CD4-positive, alpha-beta memory T cell (primary cell): Measurements from ENCODE around the gene CYSRT1. TPM values are rescaled to one million over a fixed set of nuclear protein-coding genes. Genes with fewer than 3 reads are reported as not detected.

Source experiments
- CTCF ChIA-PET: fragments of 350-600 bp; sonication (Branson Sonifier 250); formaldehyde crosslinking; loops from one replicate; lab custom pipeline; 2021; ENCODE audit warnings: inconsistent platforms; ENCODE audit not compliant: partially characterized antibody; lab: Charles Lee
- POLR2A ChIA-PET: fragments of 350-600 bp; sonication (Branson Sonifier 250); formaldehyde crosslinking; loops from one replicate; lab custom pipeline; 2021; ENCODE audit not compliant: partially characterized antibody; lab: Charles Lee
- DNase-seq, 5 donors: peaks; one replicate each; pipeline versions ENCODE4 v3.0.0 to v3.0.0-alpha.2; 2020 to 2022; ENCODE audit warnings: mixed read lengths in 1 of 5
- H3K27ac ChIP-seq: one replicate; pipeline ENCODE4 v1.7.0; 2013; ENCODE audit warnings: low read depth, low read length
- H3K27me3 ChIP-seq: 2 replicates; pipeline ENCODE4 v1.7.0; 2013; ENCODE audit warnings: mild to moderate bottlenecking, low read length, moderate library complexity; ENCODE audit not compliant: insufficient read depth
- H3K36me3 ChIP-seq: 2 replicates; pipeline ENCODE4 v1.7.0; 2013; ENCODE audit warnings: mild to moderate bottlenecking, low read length, moderate library complexity; ENCODE audit not compliant: insufficient read depth
- H3K4me1 ChIP-seq: 2 replicates; pipeline ENCODE4 v1.7.0; 2013; ENCODE audit warnings: mild to moderate bottlenecking, low read length, moderate library complexity; ENCODE audit not compliant: insufficient read depth
- H3K4me3 ChIP-seq, 2 donors: one replicate each; pipeline ENCODE4 v1.7.0; 2013; ENCODE audit warnings: low read length in 2 of 2, mild to moderate bottlenecking in 1 of 2
- H3K9me3 ChIP-seq, 2 donors: one replicate each; pipeline ENCODE4 v1.7.0; 2013; ENCODE audit warnings: low read length in 2 of 2, control low read depth in 1 of 2; ENCODE audit not compliant: control insufficient read depth in 1 of 2
- H3K27ac Mint-ChIP-seq, 7 donors: one replicate each; pipeline ENCODE4 v1.8.0; 2020 to 2021; ENCODE audit warnings: mixed read lengths in 7 of 7, mild to moderate bottlenecking in 6 of 7, inconsistent platforms in 3 of 7, moderate library complexity in 3 of 7
- H3K27me3 Mint-ChIP-seq, 2 donors: one replicate each; pipeline ENCODE4 v1.8.0; 2020 to 2021; ENCODE audit warnings: mixed read lengths in 2 of 2
- H3K36me3 Mint-ChIP-seq, 2 donors: one replicate each; pipeline ENCODE4 v1.8.0; 2020 to 2021; ENCODE audit warnings: mixed read lengths in 2 of 2, inconsistent platforms in 1 of 2, mild to moderate bottlenecking in 1 of 2
- H3K4me1 Mint-ChIP-seq, 4 donors: one replicate each; pipeline ENCODE4 v1.8.0; 2020 to 2021; ENCODE audit warnings: mixed read lengths in 4 of 4, mild to moderate bottlenecking in 1 of 4
- H3K4me3 Mint-ChIP-seq, 8 donors: one replicate each; pipeline ENCODE4 v1.8.0; 2020 to 2021; ENCODE audit warnings: mixed read lengths in 8 of 8, mild to moderate bottlenecking in 7 of 8, moderate library complexity in 6 of 8, inconsistent platforms in 3 of 8
- H3K9me3 Mint-ChIP-seq, 8 donors: one replicate each; pipeline ENCODE4 v1.8.0; 2020 to 2021; ENCODE audit warnings: mixed read lengths in 8 of 8, mild to moderate bottlenecking in 5 of 8, inconsistent platforms in 3 of 8, moderate library complexity in 1 of 8
- intact Hi-C: fragments of 100-400 bp; cut with micrococcal nuclease; formaldehyde crosslinking; loops from one replicate; pipeline ENCODE4 v1.15.1; 2023
- polyA plus RNA-seq, 2 donors: library from polyadenylated mRNA; unstranded; fragments of 300-500 nt; fragmentation: Illumina TruSeq; gene quantifications; one replicate each; pipeline ENCODE4 v1.2.3, GENCODE V29; 2021
- total RNA-seq, 2 experiments: library from RNA; stranded (reverse); gene quantifications; one replicate each; pipeline ENCODE4 v1.2.3, GENCODE V29; 2021

The CYSRT1 gene
- total and polyA plus RNA-seq, 4 experiments from 2014 or later, result 0.25 TPM; not detected in 3

- no peak overlapping the region for H3K4me3 Mint-ChIP-seq
- H3K36me3 ChIP-seq, result peaks cover 9% of the 10 kb centered on the region
- ChIA-PET POLR2A (interaction anchor here (1.2 kb wide), 1 partner anchor 31 kb away, joined by 3 read pairs; the partner anchor contains the start of gene TUBB4B), CTCF (no interaction called here)
- no peak for DNase-seq
- peak overlapping the region in 2 of 7 donors; percentile 42 to 65 for H3K27ac Mint-ChIP-seq
- no peaks in the 10 kb centered on the region for H3K9me3 ChIP-seq
- no peaks in the 10 kb centered on the region for H3K9me3 Mint-ChIP-seq
- no peak overlapping the region for H3K4me3 ChIP-seq
- peaks cover 20 to 25% of the 10 kb centered on the region in 2 donors for H3K36me3 Mint-ChIP-seq
- peaks cover 12 to 27% (median 19%) of the 10 kb centered on the region in 4 donors for H3K4me1 Mint-ChIP-seq
- no peaks in the 10 kb centered on the region for H3K27me3 Mint-ChIP-seq
- no peaks in the 10 kb centered on the region for H3K27me3 ChIP-seq
- H3K27ac ChIP-seq, result no peak overlapping the region
- H3K4me1 ChIP-seq, result peaks cover 11% of the 10 kb centered on the region
- intact Hi-C loops, result no loop called here
These were observed 46.7 kb downstream of the CYSRT1 start for GRCh38 chr9:137271696-137272076.

- no peak overlapping the region for H3K27ac Mint-ChIP-seq
- H3K27me3 Mint-ChIP-seq, result no peaks in the 10 kb centered on the region
- peaks cover 13 to 32% (median 22%) of the 10 kb centered on the region in 4 donors for H3K4me1 Mint-ChIP-seq
- H3K4me3 Mint-ChIP-seq, result no peak overlapping the region
- Histone ChIP-seq H3K4me3 (no peak overlapping the region), H3K27ac (no peak overlapping the region), H3K9me3 (no peaks in the 10 kb centered on the region), H3K4me1 (peaks cover 17% of the 10 kb centered on the region), H3K27me3 (no peaks in the 10 kb centered on the region), H3K36me3 (peaks cover 9% of the 10 kb centered on the region)
- ChIA-PET CTCF (interaction anchor here (1.0 kb wide), 1 partner anchor 10 kb away, joined by 3 read pairs; no protein-coding TSS in a partner anchor), POLR2A (interaction anchor here (0.7 to 2.0 kb wide), 2 partner anchors 16 to 32 kb away, joined by 3 to 7 read pairs; partner anchors contain the start of gene TUBB4B)
- intact Hi-C loops, result no loop called here
- no peaks in the 10 kb centered on the region for H3K9me3 Mint-ChIP-seq
- H3K36me3 Mint-ChIP-seq, result peaks cover 20 to 25% of the 10 kb centered on the region in 2 donors
- DNase-seq, result no peak
These were observed 47.5 kb downstream of the CYSRT1 start for GRCh38 chr9:137272241-137273094.

- DNase-seq, result no peak
- peaks cover 17 to 23% of the 10 kb centered on the region in 2 donors for H3K36me3 Mint-ChIP-seq
- H3K4me3 Mint-ChIP-seq, result no peak overlapping the region
- H3K4me1 Mint-ChIP-seq, result peaks cover 13 to 36% (median 22%) of the 10 kb centered on the region in 4 donors
- H3K9me3 Mint-ChIP-seq, result no peaks in the 10 kb centered on the region
- POLR2A ChIA-PET, result interaction anchor here (0.6 to 2.0 kb wide), 3 partner anchors 17 to 205 kb away, joined by 3 to 7 read pairs (median 3); partner anchors contain the start of gene TUBB4B
- intact Hi-C loops, result no loop called here
- Histone ChIP-seq H3K4me3 (no peak overlapping the region), H3K27ac (no peak overlapping the region), H3K9me3 (no peaks in the 10 kb centered on the region), H3K4me1 (peaks cover 22% of the 10 kb centered on the region), H3K36me3 (peaks cover 5% of the 10 kb centered on the region), H3K27me3 (no peaks in the 10 kb centered on the region)
- peaks cover 0 to 1% of the 10 kb centered on the region in 2 donors for H3K27me3 Mint-ChIP-seq
- CTCF ChIA-PET, result interaction anchor here (1.0 kb wide), 1 partner anchor 9 kb away, joined by 3 read pairs; no protein-coding TSS in a partner anchor
- H3K27ac Mint-ChIP-seq, result no peak overlapping the region
These were observed 48.1 kb downstream of the CYSRT1 start for GRCh38 chr9:137273095-137273490.

- no peak overlapping the region for H3K27ac Mint-ChIP-seq
- H3K36me3 Mint-ChIP-seq, result peaks cover 13 to 18% of the 10 kb centered on the region in 2 donors
- H3K4me3 Mint-ChIP-seq, result no peak overlapping the region
- H3K4me1 Mint-ChIP-seq, result peaks cover 9 to 33% (median 21%) of the 10 kb centered on the region in 4 donors
- Histone ChIP-seq H3K36me3 (peaks cover 5% of the 10 kb centered on the region), H3K27ac (no peak overlapping the region), H3K4me1 (peaks cover 22% of the 10 kb centered on the region), H3K27me3 (no peaks in the 10 kb centered on the region), H3K9me3 (no peaks in the 10 kb centered on the region), H3K4me3 (no peak overlapping the region)
- intact Hi-C loops, result no loop called here
- H3K9me3 Mint-ChIP-seq, result no peaks in the 10 kb centered on the region
- DNase-seq, result no peak
- ChIA-PET POLR2A (interaction anchor here (0.6 to 2.0 kb wide), 3 partner anchors 33 to 821 kb away, joined by 3 to 7 read pairs (median 3); partner anchors contain the start of gene TUBB4B), CTCF (interaction anchor here (1.0 kb wide), 1 partner anchor 8 kb away, joined by 3 read pairs; no protein-coding TSS in a partner anchor)
- H3K27me3 Mint-ChIP-seq, result peaks cover 0 to 1% of the 10 kb centered on the region in 2 donors
These were observed 48.8 kb downstream of the CYSRT1 start for GRCh38 chr9:137273611-137274320.

- Mint-ChIP-seq H3K36me3 (peaks cover 5 to 7% of the 10 kb centered on the region in 2 donors), H3K4me1 (peaks cover 8 to 25% (median 17%) of the 10 kb centered on the region in 4 donors), H3K4me3 (peak overlapping the region in 1 of 8 donors; percentile 43), H3K27ac (peak overlapping the region in 1 of 7 donors; percentile 27), H3K9me3 (no peaks in the 10 kb centered on the region), H3K27me3 (peaks cover 0 to 1% of the 10 kb centered on the region in 2 donors)
- Histone ChIP-seq H3K4me3 (no peak overlapping the region), H3K36me3 (no peaks in the 10 kb centered on the region), H3K4me1 (peaks cover 22% of the 10 kb centered on the region), H3K9me3 (no peaks in the 10 kb centered on the region), H3K27me3 (no peaks in the 10 kb centered on the region), H3K27ac (no peak overlapping the region)
- no peak for DNase-seq
- CTCF ChIA-PET, result no interaction called here
- intact Hi-C loops, result no loop called here
- POLR2A ChIA-PET, result no interaction called here
These were observed 50.2 kb downstream of the CYSRT1 start for GRCh38 chr9:137275203-137275587.

Other genes starting within 250 kb of the CYSRT1 start
Only the 30 nearest of the 32 such genes appear.
- gene PAXX, start 232.8 kb upstream of the CYSRT1 start, total RNA-seq, result 100 to 1,000 TPM in 1 of 2 experiments, 10 to 100 TPM in 1; 94.2 to 101 TPM
- gene PAXX, start 232.8 kb upstream of the CYSRT1 start, polyA plus RNA-seq, result 100 to 1,000 TPM in 1 of 2 donors, 10 to 100 TPM in 1; 76.0 to 103 TPM
- gene CLIC3, start 228.6 kb upstream of the CYSRT1 start, total RNA-seq, result 1 to 10 TPM; 3.1 to 3.7 TPM
- 1 to 10 TPM; 5.0 to 7.8 TPM for gene CLIC3, start 228.6 kb upstream of the CYSRT1 start, polyA plus RNA-seq
- gene ABCA2, start 196.9 kb upstream of the CYSRT1 start, total RNA-seq, result 10 to 100 TPM; 63.8 to 68.6 TPM
- gene ABCA2, start 196.9 kb upstream of the CYSRT1 start, polyA plus RNA-seq, result 10 to 100 TPM in 1 of 2 donors, 1 to 10 TPM in 1; 2.6 to 10.8 TPM
- gene FUT7, start 193.1 kb upstream of the CYSRT1 start, total RNA-seq, result 1 to 10 TPM; 3.4 to 4.6 TPM
- gene FUT7, start 193.1 kb upstream of the CYSRT1 start, polyA plus RNA-seq, result 10 to 100 TPM; 22.6 to 43.8 TPM
- 10 to 100 TPM; 20.7 to 21.4 TPM for gene NPDC1, start 179.0 kb upstream of the CYSRT1 start, total RNA-seq
- gene NPDC1, start 179.0 kb upstream of the CYSRT1 start, polyA plus RNA-seq, result 10 to 100 TPM; 22.8 to 32.2 TPM
- not detected for gene ENTPD2, start 171.1 kb upstream of the CYSRT1 start, total RNA-seq
- not detected for gene ENTPD2, start 171.1 kb upstream of the CYSRT1 start, polyA plus RNA-seq
- under 1 TPM; 0.09 to 0.11 TPM for gene SAPCD2, start 154.6 kb upstream of the CYSRT1 start, total RNA-seq
- under 1 TPM; 0.10 to 0.15 TPM for gene SAPCD2, start 154.6 kb upstream of the CYSRT1 start, polyA plus RNA-seq
- gene UAP1L1, start 147.7 kb upstream of the CYSRT1 start, total RNA-seq, result 10 to 100 TPM; 10.6 to 12.5 TPM
- 1 to 10 TPM in 1 of 2 donors, under 1 TPM in 1; 0.81 to 2.9 TPM for gene UAP1L1, start 147.7 kb upstream of the CYSRT1 start, polyA plus RNA-seq
- 10 to 100 TPM; 63.3 to 71.0 TPM for gene MAN1B1, start 138.2 kb upstream of the CYSRT1 start, total RNA-seq
- gene MAN1B1, start 138.2 kb upstream of the CYSRT1 start, polyA plus RNA-seq, result 10 to 100 TPM; 35.4 to 37.5 TPM
- gene DPP7, start 110.4 kb upstream of the CYSRT1 start, total RNA-seq, result 100 to 1,000 TPM; 357 to 362 TPM
- gene DPP7, start 110.4 kb upstream of the CYSRT1 start, polyA plus RNA-seq, result 100 to 1,000 TPM; 135 to 206 TPM
- gene GRIN1, start 86.0 kb upstream of the CYSRT1 start, total RNA-seq, result not detected
- not detected for gene GRIN1, start 86.0 kb upstream of the CYSRT1 start, polyA plus RNA-seq
- gene LRRC26, start 55.1 kb upstream of the CYSRT1 start, total RNA-seq, result not detected
- gene LRRC26, start 55.1 kb upstream of the CYSRT1 start, polyA plus RNA-seq, result not detected
- gene TMEM210, start 53.1 kb upstream of the CYSRT1 start, total RNA-seq, result not detected
- gene TMEM210, start 53.1 kb upstream of the CYSRT1 start, polyA plus RNA-seq, result not detected
- gene ANAPC2, start 36.6 kb upstream of the CYSRT1 start, total RNA-seq, result 100 to 1,000 TPM; 116 to 125 TPM
- 1 to 10 TPM; 3.2 to 5.7 TPM for gene ANAPC2, start 36.6 kb upstream of the CYSRT1 start, polyA plus RNA-seq
- 10 to 100 TPM; 48.6 to 49.5 TPM for gene SSNA1, start 36.5 kb upstream of the CYSRT1 start, total RNA-seq
- 100 to 1,000 TPM; 117 to 161 TPM for gene SSNA1, start 36.5 kb upstream of the CYSRT1 start, polyA plus RNA-seq
- gene TPRN, start 24.4 kb upstream of the CYSRT1 start, total RNA-seq, result 1 to 10 TPM; 8.5 to 8.6 TPM
- under 1 TPM; 0.27 to 0.45 TPM for gene TPRN, start 24.4 kb upstream of the CYSRT1 start, polyA plus RNA-seq
- 10 to 100 TPM; 39.5 to 42.9 TPM for gene TMEM203, start 19.5 kb upstream of the CYSRT1 start, total RNA-seq
- 100 to 1,000 TPM; 129 to 170 TPM for gene TMEM203, start 19.5 kb upstream of the CYSRT1 start, polyA plus RNA-seq
- 10 to 100 TPM; 36.7 to 37.1 TPM for gene NDOR1, start 19.5 kb upstream of the CYSRT1 start, total RNA-seq
- gene NDOR1, start 19.5 kb upstream of the CYSRT1 start, polyA plus RNA-seq, result 1 to 10 TPM; 4.6 to 9.5 TPM
- 1 to 10 TPM in 1 of 2 experiments, under 1 TPM in 1; 0.64 to 1.3 TPM for gene RNF208, start 2.9 kb upstream of the CYSRT1 start, total RNA-seq
- gene RNF208, start 2.9 kb upstream of the CYSRT1 start, polyA plus RNA-seq, result not detected
- not detected for gene RNF224, start 2.3 kb downstream of the CYSRT1 start, total RNA-seq
- not detected for gene RNF224, start 2.3 kb downstream of the CYSRT1 start, polyA plus RNA-seq
- not detected for gene SLC34A3, start 5.7 kb downstream of the CYSRT1 start, total RNA-seq
- not detected for gene SLC34A3, start 5.7 kb downstream of the CYSRT1 start, polyA plus RNA-seq
- gene TUBB4B, start 16.1 kb downstream of the CYSRT1 start, total RNA-seq, result 100 to 1,000 TPM in 1 of 2 experiments, 10 to 100 TPM in 1; 99.8 to 103 TPM
- 10 to 100 TPM; 53.1 to 64.1 TPM for gene TUBB4B, start 16.1 kb downstream of the CYSRT1 start, polyA plus RNA-seq
- not detected for gene STPG3, start 26.1 kb downstream of the CYSRT1 start, total RNA-seq
- gene STPG3, start 26.1 kb downstream of the CYSRT1 start, polyA plus RNA-seq, result not detected
- 10 to 100 TPM; 44.3 to 44.9 TPM for gene NELFB, start 30.2 kb downstream of the CYSRT1 start, total RNA-seq
- 10 to 100 TPM; 28.3 to 28.7 TPM for gene NELFB, start 30.2 kb downstream of the CYSRT1 start, polyA plus RNA-seq
- 1 to 10 TPM; 2.1 TPM for gene TOR4A, start 52.6 kb downstream of the CYSRT1 start, total RNA-seq
- gene TOR4A, start 52.6 kb downstream of the CYSRT1 start, polyA plus RNA-seq, result under 1 TPM; 0.46 to 0.78 TPM
- gene NRARP, start 77.1 kb downstream of the CYSRT1 start, total RNA-seq, result under 1 TPM; 0.25 to 0.29 TPM
- gene NRARP, start 77.1 kb downstream of the CYSRT1 start, polyA plus RNA-seq, result not detected
- 10 to 100 TPM; 21.4 to 21.9 TPM for gene EXD3, start 198.0 kb downstream of the CYSRT1 start, total RNA-seq
- gene EXD3, start 198.0 kb downstream of the CYSRT1 start, polyA plus RNA-seq, result 1 to 10 TPM; 2.5 to 7.1 TPM
- gene NOXA1, start 198.2 kb downstream of the CYSRT1 start, total RNA-seq, result 1 to 10 TPM; 4.5 to 5.6 TPM
- under 1 TPM; 0.29 to 1.00 TPM for gene NOXA1, start 198.2 kb downstream of the CYSRT1 start, polyA plus RNA-seq
- gene ENTPD8, start 216.2 kb downstream of the CYSRT1 start, total RNA-seq, result not detected
- not detected for gene ENTPD8, start 216.2 kb downstream of the CYSRT1 start, polyA plus RNA-seq
- gene NSMF, start 234.2 kb downstream of the CYSRT1 start, total RNA-seq, result 10 to 100 TPM; 18.3 to 20.9 TPM
- gene NSMF, start 234.2 kb downstream of the CYSRT1 start, polyA plus RNA-seq, result 10 to 100 TPM in 1 of 2 donors, 1 to 10 TPM in 1; 3.8 to 10.6 TPM